Measurements from ENCODE around the gene RSBN1L. TPM values are rescaled to one million over a fixed set of nuclear protein-coding genes. Genes with fewer than 3 reads are reported as not detected.

The RSBN1L gene
- total RNA-seq, 1 experiment from 2014 or later, result 15.5 TPM

- no peaks in the 10 kb centered on the region for H3K9me3 ChIP-seq (ENCODE audit: control insufficient read depth in 1 of 2, insufficient read depth in 1 of 2, low read depth in 1 of 2, low read length in 2 of 2)
- H3K27ac ChIP-seq (ENCODE audit: low read depth, low read length), result no peak overlapping the region
- no peak overlapping the region for H3K4me2 ChIP-seq (ENCODE audit: low read length)
- H3K9me2 ChIP-seq (ENCODE audit: insufficient read depth), result no peaks in the 10 kb centered on the region
- H3K4me1 ChIP-seq (ENCODE audit: control insufficient read depth in 1 of 2, insufficient read depth in 2 of 2, low read length in 2 of 2), result no peaks in the 10 kb centered on the region
- POLR2A ChIA-PET, result no interaction called here
- RAD21 ChIA-PET (ENCODE audit: low non-redundant PET in 1 of 2, low total read pairs in 2 of 2, uncharacterized antibody in 2 of 2, unreplicated experiment in 2 of 2), result no interaction called here
- DNase-seq (ENCODE audit: low read depth, low spot score) (no peak), ATAC-seq (no peak)
- H3K36me3 ChIP-seq (ENCODE audit: control insufficient read depth in 1 of 2, insufficient read depth in 2 of 2, low read length in 2 of 2), result peaks cover 2 to 9% of the 10 kb centered on the region in 2 experiments; a peak in 3 of 4 replicates
- no peak overlapping the region for H3K4me3 ChIP-seq (replicated peaks in 1 of 2; ENCODE audit: low read depth in 1 of 2, low read length in 2 of 2)
- H3K79me2 ChIP-seq (ENCODE audit: insufficient read depth, low read length), result no peaks in the 10 kb centered on the region
- no peak for TF ChIP-seq REST (IDR thresholded peaks at IDR 0.05; ENCODE audit: low read depth)
- no peak for TF ChIP-seq TCF7L2 (IDR thresholded peaks at IDR 0.05; ENCODE audit: borderline replicate concordance, extremely low read depth, insufficient read depth, insufficient read length)
- no peak for TF ChIP-seq SP1 (IDR thresholded peaks at IDR 0.05; ENCODE audit: low read depth)
- TF ChIP-seq POLR2A (IDR thresholded peaks at IDR 0.05; ENCODE audit: borderline replicate concordance, extremely low read depth, insufficient read depth, insufficient read length), result no peak
- TF ChIP-seq ZFX (IDR thresholded peaks at IDR 0.05), result no peak
- no peak for TF ChIP-seq EZH2 (IDR thresholded peaks at IDR 0.05)
- TF ChIP-seq EGR1 (IDR thresholded peaks at IDR 0.05; ENCODE audit: low read depth), result no peak
- TF ChIP-seq ELF1 (IDR thresholded peaks at IDR 0.05; ENCODE audit: borderline replicate concordance, low read depth), result no peak
- TF ChIP-seq CTCF (IDR thresholded peaks at IDR 0.05 in 2 of 3, conservative IDR thresholded peaks at IDR 0.05 in 1 of 3; ENCODE audit: borderline replicate concordance in 1 of 3, insufficient read depth in 1 of 3, low read depth in 2 of 3, low read length in 2 of 3), result no peak
- TF ChIP-seq CBX3 (IDR thresholded peaks at IDR 0.05; ENCODE audit: low read depth), result no peak
- TF ChIP-seq RAD21 (IDR thresholded peaks at IDR 0.05; ENCODE audit: low read depth), result no peak
- no peak for TF ChIP-seq ZNF274 (IDR thresholded peaks at IDR 0.05; ENCODE audit: low read depth, low read length)
- no peak for TF ChIP-seq POLR2AphosphoS5 (IDR thresholded peaks at IDR 0.05; ENCODE audit: low read depth, low read length)
- no peak for TF ChIP-seq SIN3A (IDR thresholded peaks at IDR 0.05; ENCODE audit: low read depth)
- no peak for TF ChIP-seq EZH2phosphoT487 (IDR thresholded peaks at IDR 0.05; ENCODE audit: borderline replicate concordance)
- TF ChIP-seq YY1 (IDR thresholded peaks at IDR 0.05; ENCODE audit: extremely low read depth, insufficient replicate concordance, low read depth, low read length), result no peak
- no peak overlapping the region for H2AFZ ChIP-seq (ENCODE audit: low read depth, low read length, poor library complexity, severe bottlenecking)
- no peak overlapping the region for H3K9ac ChIP-seq (ENCODE audit: low read length)
- CTCF ChIA-PET, result no interaction called here
- intact Hi-C loops (cut with micrococcal nuclease), result no loop called here
- H3K27me3 ChIP-seq (ENCODE audit: insufficient read depth, low read length), result no peaks in the 10 kb centered on the region
- H4K20me1 ChIP-seq (ENCODE audit: insufficient read depth), result no peaks in the 10 kb centered on the region
- no TSS peak for BruUV-seq (replicated peaks)
Observed at GRCh38 chr7:77771901-77772300, 75.6 kb downstream of the RSBN1L start.

Data from HCT116 (cell line).